ENCODE measurements around the gene POMGNT2.
"Not testable (repeated sequence)": the region's sequence is repeated elsewhere in the genome, so short reads cannot be mapped to it uniquely, and the experiment has no call there.

The POMGNT2 gene

GRCh38 chr3:43046583-43046982 lies 59.3 kb downstream of the POMGNT2 start:
- H3K4me3 ChIP-seq (ENCODE audit: low read depth, low read length), result no peak overlapping the region
- POLR2A ChIA-PET, result no interaction called here

GRCh38 chr3:43045079-43045478 lies 60.8 kb downstream of the POMGNT2 start:
- POLR2A ChIA-PET; H3K27ac ChIP-seq (ENCODE audit: extremely low read depth, low read depth, low read length); H3K4me3 ChIP-seq (ENCODE audit: low read depth, low read length); CTCF ChIA-PET; H3K4me1 ChIP-seq (ENCODE audit: control insufficient read depth, insufficient read depth, low read length); H3K9me3 ChIP-seq (ENCODE audit: control insufficient read depth, insufficient read depth, low read depth, low read length); H3K36me3 ChIP-seq (ENCODE audit: control insufficient read depth in 2 of 2, insufficient read depth in 1 of 2, low read length in 2 of 2): not testable (repeated sequence)

More at GRCh38 chr3:43046583-43046982, 59.3 kb downstream of the POMGNT2 start:
- H3K9me3 ChIP-seq (ENCODE audit: control insufficient read depth, insufficient read depth, low read depth, low read length), result no peaks in the 10 kb centered on the region
- no peaks in the 10 kb centered on the region for H3K4me1 ChIP-seq (ENCODE audit: control insufficient read depth, insufficient read depth, low read length)
- H3K27ac ChIP-seq (ENCODE audit: extremely low read depth, low read depth, low read length), result no peak overlapping the region
- no peaks in the 10 kb centered on the region for H3K36me3 ChIP-seq (ENCODE audit: control insufficient read depth in 2 of 2, insufficient read depth in 1 of 2, low read length in 2 of 2)
- CTCF ChIA-PET, result no interaction called here
- TF ChIP-seq ZNF155 (tag by site-specific recombination; IDR thresholded peaks at IDR 0.05) (no peak), ZNF544 (tag by site-specific recombination; IDR thresholded peaks at IDR 0.05) (no peak), ZNF596 (tag by site-specific recombination; IDR thresholded peaks at IDR 0.05) (no peak), ZNF585B (tag by site-specific recombination; IDR thresholded peaks at IDR 0.05) (peak; percentile 59)

GRCh38 chr3:43043793-43044192 lies 62.1 kb downstream of the POMGNT2 start:
- Histone ChIP-seq H3K9me3 (ENCODE audit: control insufficient read depth, insufficient read depth, low read depth, low read length) (no peaks in the 10 kb centered on the region), H3K27ac (ENCODE audit: extremely low read depth, low read depth, low read length) (no peak overlapping the region), H3K4me3 (ENCODE audit: low read depth, low read length) (no peak overlapping the region), H3K4me1 (ENCODE audit: control insufficient read depth, insufficient read depth, low read length) (no peaks in the 10 kb centered on the region), H3K36me3 (ENCODE audit: control insufficient read depth in 2 of 2, insufficient read depth in 1 of 2, low read length in 2 of 2) (no peaks in the 10 kb centered on the region)
- CTCF ChIA-PET, result no interaction called here
- POLR2A ChIA-PET, result no interaction called here
- TF ChIP-seq EGR2 (tag by site-specific recombination; IDR thresholded peaks at IDR 0.05; ENCODE audit: low read depth) (no peak), ZNF404 (tag by site-specific recombination; IDR thresholded peaks at IDR 0.05) (no peak), ZNF211 (tag by site-specific recombination; IDR thresholded peaks at IDR 0.05; ENCODE audit: low read depth) (no peak), ZNF23 (tag by site-specific recombination; IDR thresholded peaks at IDR 0.05; ENCODE audit: borderline replicate concordance) (no peak), KLF17 (tag by site-specific recombination; IDR thresholded peaks at IDR 0.05) (no peak), ZNF398 (tag by site-specific recombination; IDR thresholded peaks at IDR 0.05) (no peak), ATF2 (tag by site-specific recombination; IDR thresholded peaks at IDR 0.05; ENCODE audit: low read depth) (no peak), ZNF791 (tag by site-specific recombination; IDR thresholded peaks at IDR 0.05) (no peak), ZNF777 (tag by site-specific recombination; IDR thresholded peaks at IDR 0.05; ENCODE audit: borderline replicate concordance) (no peak), TRIM28 (IDR thresholded peaks at IDR 0.05; ENCODE audit: borderline replicate concordance, low read length) (no peak), ZNF658 (tag by site-specific recombination; IDR thresholded peaks at IDR 0.05) (no peak), ZNF701 (tag by site-specific recombination; IDR thresholded peaks at IDR 0.05) (no peak), ZNF621 (tag by site-specific recombination; IDR thresholded peaks at IDR 0.05) (no peak), ZNF302 (tag by site-specific recombination; IDR thresholded peaks at IDR 0.05; ENCODE audit: low read depth) (no peak), ZNF530 (tag by site-specific recombination; IDR thresholded peaks at IDR 0.05; ENCODE audit: low read depth) (no peak)
